K562 (cell line): ENCODE measurements around the gene DCLK1. TPM values are rescaled to one million over a fixed set of nuclear protein-coding genes. Genes with fewer than 3 reads are reported as not detected.

ENCODE experiments used
- ATAC-seq: fragments of 200-7000 bp; cut with Tn5 transposase; 3 replicates; pipeline ENCODE4 v1.9.1; 2020; ENCODE audit warnings: moderate library complexity
- BruUV-seq: library from RNA; stranded (reverse); fragments of 400-500 nt; replicated peaks from 2 replicates; lab custom pipeline; 2021; lab: Mats Ljungman, UMichigan
- CTCF ChIA-PET: fragments of 300-600 bp; formaldehyde crosslinking; extraction: SDS; loops from one replicate; lab custom pipeline; 2021; ENCODE audit warnings: low intra/inter-chr PET ratio; lab: Yijun Ruan, JAX
- POLR2A ChIA-PET: fragments of 300-600, 350-650 bp; sonication (Branson Sonifier 250); formaldehyde crosslinking; extraction: SDS; loops from one replicate; lab custom pipeline; 2021; ENCODE audit warnings: antibody characterized with exemption, inconsistent platforms; lab: Yijun Ruan, JAX
- DNase-seq, 4 experiments: peaks; one replicate each; pipeline versions ENCODE4 v3.0.0 to v3.0.0-alpha.2; 2011 to 2018; ENCODE audit warnings: low spot score in 3 of 4, mixed read lengths in 3 of 4; ENCODE audit errors: extremely low read depth in 1 of 4
- FAIRE-seq: peaks from 2 replicates; lab custom pipeline; 2011; peaks lifted over from hg19 to GRCh38; lab: Jason Lieb, UNC
- H2AFZ ChIP-seq: 2 replicates; pipeline ENCODE4 v1.6.0; 2011; ENCODE audit warnings: low read depth, low read length, control low read depth, inconsistent platforms
- H3K27ac ChIP-seq: fragments of 200-600 bp; 3 replicates; pipeline ENCODE4 v1.8.0; 2011; ENCODE audit warnings: low read depth, mild to moderate bottlenecking, control low read depth, inconsistent platforms, low read length, moderate library complexity, mixed read lengths; ENCODE audit errors: extremely low read depth
- H3K27me3 ChIP-seq, 2 experiments: fragments of 300-600 bp in 1 of 2; 2 replicates in 1 of 2; 3 replicates in 1 of 2; pipeline versions ENCODE4 v1.6.0 to v1.8.0; 2011; ENCODE audit warnings: inconsistent platforms in 2 of 2, low read length in 2 of 2, mild to moderate bottlenecking in 1 of 2, mixed read lengths in 1 of 2, moderate library complexity in 1 of 2; ENCODE audit not compliant: control insufficient read depth in 2 of 2, insufficient read depth in 2 of 2
- H3K36me3 ChIP-seq: fragments of 300-600 bp; 3 replicates; pipeline ENCODE4 v1.8.0; 2011; ENCODE audit warnings: mild to moderate bottlenecking, low read length, inconsistent platforms; ENCODE audit not compliant: control insufficient read depth, insufficient read depth
- H3K4me1 ChIP-seq, 2 experiments: fragments of 200-600 bp in 1 of 2; replicated peaks in 1 of 2; 2 replicates in 1 of 2; 3 replicates in 1 of 2; pipeline versions ENCODE4 v1.5.1 to v1.8.0; 2011; ENCODE audit warnings: inconsistent platforms in 2 of 2, low read length in 2 of 2, mild to moderate bottlenecking in 1 of 2, mixed read lengths in 1 of 2, moderate library complexity in 1 of 2; ENCODE audit not compliant: control insufficient read depth in 2 of 2, insufficient read depth in 2 of 2
- H3K4me2 ChIP-seq: 2 replicates; pipeline ENCODE4 v1.6.1; 2011; ENCODE audit warnings: low read length, control low read depth, inconsistent platforms, mixed read lengths; ENCODE audit not compliant: insufficient read depth
- H3K4me3 ChIP-seq: fragments of 200-600 bp; sonication (generic), shearing (Covaris generic); 2 replicates; pipeline ENCODE4 v1.5.1; 2016; ENCODE audit warnings: control low read depth, inconsistent platforms
- H3K79me2 ChIP-seq: fragments of 200-600 bp; 3 replicates; pipeline ENCODE4 v1.8.0; 2011; ENCODE audit warnings: low read length, inconsistent platforms; ENCODE audit not compliant: control insufficient read depth, insufficient read depth
- H3K9ac ChIP-seq, 2 experiments: 2 replicates each; pipeline versions ENCODE4 v1.6.0 to v1.6.1; 2011; ENCODE audit warnings: low read depth in 2 of 2, low read length in 2 of 2, control low read depth in 1 of 2, inconsistent platforms in 1 of 2, mild to moderate bottlenecking in 1 of 2, mixed read lengths in 1 of 2; ENCODE audit not compliant: insufficient read depth in 1 of 2
- H3K9me1 ChIP-seq: one replicate; pipeline ENCODE4 v1.6.0; 2011; ENCODE audit warnings: inconsistent platforms, mild to moderate bottlenecking, low read length, moderate library complexity; ENCODE audit not compliant: control insufficient read depth, insufficient read depth
- H3K9me3 ChIP-seq: replicated peaks from 2 replicates; pipeline ENCODE4 v1.5.1; 2011; ENCODE audit warnings: low read depth, low read length, inconsistent platforms; ENCODE audit not compliant: control insufficient read depth, insufficient read depth
- H4K20me1 ChIP-seq: replicated peaks from 2 replicates; pipeline ENCODE4 v1.6.1; 2011; ENCODE audit warnings: low read length, inconsistent platforms, mixed read lengths; ENCODE audit not compliant: control insufficient read depth, insufficient read depth
- CREM ChIP-seq: IDR thresholded peaks from 2 replicates; pipeline ENCODE4 v1.6.1; 2014; ENCODE audit warnings: antibody characterized with exemption, low read depth
- CTCF ChIP-seq, 3 experiments: IDR thresholded peaks in 2 of 3; conservative IDR thresholded peaks in 1 of 3; 2 replicates each; pipeline ENCODE4 v1.5.1; 2011 to 2012; ENCODE audit warnings: low read length in 3 of 3, mild to moderate bottlenecking in 3 of 3, control low read depth in 2 of 3, improper control_type of control experiment in 1 of 3, inconsistent platforms in 1 of 3, low read depth in 1 of 3, mixed read lengths in 1 of 3, moderate library complexity in 1 of 3; ENCODE audit not compliant: insufficient read depth in 2 of 3
- EZH2 ChIP-seq: IDR thresholded peaks from 2 replicates; pipeline ENCODE4 v1.6.1; 2012; ENCODE audit warnings: low read depth, mild to moderate bottlenecking, inconsistent platforms, low read length, borderline replicate concordance
- HDAC8 ChIP-seq: fragments of 450-650 bp; IDR thresholded peaks from 2 replicates; pipeline ENCODE4 v1.6.1; 2016; ENCODE audit warnings: mild to moderate bottlenecking, missing genetic modification characterization, moderate library complexity, missing compliant biosample characterization
- HMGN3 ChIP-seq: IDR thresholded peaks from 2 replicates; pipeline ENCODE4 v1.6.1; 2011; ENCODE audit warnings: borderline replicate concordance, low read depth, mild to moderate bottlenecking, mixed read lengths, low read length; ENCODE audit not compliant: insufficient read length; ENCODE audit errors: extremely low read depth
- IRF2 ChIP-seq: sonication (generic); formaldehyde crosslinking; IDR thresholded peaks from 2 replicates; pipeline ENCODE4 v1.8.1; 2022; ENCODE audit warnings: mild to moderate bottlenecking, missing genetic modification reagents
- LCOR ChIP-seq: sonication (generic); formaldehyde crosslinking; IDR thresholded peaks from 2 replicates; pipeline ENCODE4 v1.8.0; 2022; ENCODE audit warnings: mild to moderate bottlenecking, missing genetic modification reagents
- NR2F6 ChIP-seq: fragments of 450-650 bp; formaldehyde crosslinking; IDR thresholded peaks from 2 replicates; pipeline ENCODE4 v1.4.0; 2020; ENCODE audit warnings: mild to moderate bottlenecking
- POLR2G ChIP-seq: fragments of 200-400 bp; formaldehyde crosslinking; IDR thresholded peaks from 2 replicates; pipeline ENCODE4 v1.6.1; 2017; ENCODE audit warnings: low read depth, mild to moderate bottlenecking, antibody characterized with exemption, low read length, moderate library complexity
- RBM22 ChIP-seq: fragments of 200-400 bp; formaldehyde crosslinking; IDR thresholded peaks from 2 replicates; pipeline ENCODE4 v1.6.1; 2018; ENCODE audit warnings: low read length, low read depth; ENCODE audit not compliant: poor library complexity, severe bottlenecking
- TAF1 ChIP-seq: IDR thresholded peaks from 2 replicates; pipeline ENCODE4 v1.6.1; 2011; ENCODE audit warnings: mild to moderate bottlenecking, low read length, moderate library complexity; ENCODE audit not compliant: insufficient read depth, control insufficient read depth, severe bottlenecking; ENCODE audit errors: extremely low read depth
- ZNF277 ChIP-seq: fragments of 250-450 bp; sonication (Bioruptor Pico); IDR thresholded peaks from 2 replicates; pipeline ENCODE4 v1.8.0; 2022; ENCODE audit warnings: inconsistent platforms, mild to moderate bottlenecking, moderate library complexity, borderline replicate concordance
- WGBS: fragments of 100-300 bp; shearing (Covaris generic); methylation state at CpG from one replicate; pipeline ENCODE4 v1.1.6; 2016; ENCODE audit warnings: low coverage, mixed read lengths; ENCODE audit not compliant: insufficient coverage; ENCODE audit errors: missing lambda C conversion rate; 5-methylcytosine and 5-hydroxymethylcytosine counted together
- in situ Hi-C: fragments of 300-500 bp; cut with MboI; formaldehyde crosslinking; loops from 4 replicates; pipeline ENCODE4 v1.15.0; 2018; ENCODE audit warnings: inconsistent platforms, mixed read lengths
- intact Hi-C: fragments of 100-400 bp; cut with micrococcal nuclease; formaldehyde crosslinking; loops from 2 replicates; pipeline ENCODE4 v1.14.2; 2022
- polyA plus RNA-seq, 8 experiments: library from polyadenylated mRNA; depleted of rRNA in 4 of 8; stranded (reverse) in 5 of 8; unstranded in 3 of 8; fragments of >200 nt; fragmentation: Nextera tagmentation in 2 of 8; fragmentation: Illumina TruSeq in 1 of 8; extraction: Ambion mirVana in 2 of 8; extraction: Trizol in 1 of 8; gene quantifications; 2 replicates each; pipeline versions ENCODE4 v1.2.1 to v1.2.3, GENCODE V29; 2011 to 2014; ENCODE audit warnings: inconsistent platforms in 1 of 8, missing spikeins in 1 of 8
- total RNA-seq, 7 experiments: library from RNA; depleted of rRNA in 6 of 7; stranded (reverse); fragments of >200 nt in 6 of 7; fragmentation: Illumina TruSeq in 2 of 7; extraction: Trizol in 2 of 7; gene quantifications; 2 replicates each; pipeline versions ENCODE4 v1.2.1 to v1.2.3, GENCODE V29; 2011 to 2021; ENCODE audit warnings: low replicate concordance in 1 of 7
- TF ChIP-seq, protein P1 (sequence below): IDR thresholded peaks from 3 replicates; pipeline ENCODE4 v1.6.1; 2011; ENCODE audit warnings: borderline replicate concordance, mild to moderate bottlenecking; ENCODE audit not compliant: insufficient read length, insufficient read depth

Gene DCLK1
- total and polyA plus RNA-seq, 9 of the 15 experiments (the other 6 are each of a cell fraction or from before 2014, with no cell fraction given) = 0.07 TPM; not detected in 8

DNA sequence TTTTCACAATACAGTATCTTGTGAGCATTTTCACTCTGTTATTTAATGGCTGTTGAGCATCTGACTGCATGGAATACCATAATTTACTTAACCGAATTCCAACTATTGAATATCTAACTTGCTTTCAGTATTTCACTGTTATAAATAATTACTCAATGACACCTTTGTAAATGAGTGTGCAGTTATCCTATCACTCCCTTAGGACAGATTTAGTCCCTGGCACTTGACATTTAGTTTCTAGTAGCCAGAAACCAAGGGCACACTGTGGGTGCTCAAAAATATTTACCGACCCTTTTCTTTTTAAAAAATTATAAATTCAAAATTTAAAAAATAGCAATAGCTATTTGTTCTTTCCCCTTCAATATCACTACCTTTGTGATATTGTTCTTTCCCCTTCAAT, 258.8 kb downstream of the DCLK1 start:
- POLR2A ChIA-PET = no interaction called here
- CTCF ChIA-PET = no interaction called here
- H3K27me3 ChIP-seq = no peaks in the 10 kb centered on the region
- no peak overlapping the region for H3K4me3 ChIP-seq
- H4K20me1 ChIP-seq = no peaks in the 10 kb centered on the region
- H3K4me2 ChIP-seq = no peak overlapping the region
- H3K4me1 ChIP-seq = no peaks in the 10 kb centered on the region
- intact Hi-C loops = no loop called here
- H3K9me3 ChIP-seq = no peaks in the 10 kb centered on the region
- no peak overlapping the region for H2AFZ ChIP-seq
- DNase-seq = no peak
- no TSS peak for BruUV-seq
- no peak overlapping the region for H3K9ac ChIP-seq
- no peaks in the 10 kb centered on the region for H3K79me2 ChIP-seq
- H3K9me1 ChIP-seq = no peaks in the 10 kb centered on the region
- 0% methylated on average over 2 of the region's 2 CpGs for WGBS
- H3K36me3 ChIP-seq = no peaks in the 10 kb centered on the region
- TF ChIP-seq TAF1 (no peak), IRF2 (no peak), CREM (no peak), NR2F6 (CRISPR knock-in tag) (no peak), HDAC8 (tag) (no peak), RBM22 (no peak), CTCF (IDR thresholded peaks at IDR 0.05 in 2 of 3, conservative IDR thresholded peaks at IDR 0.05 in 1 of 3; ENCODE audit: insufficient read depth in 2 of 3, low read depth in 1 of 3, low read length in 3 of 3) (no peak), EZH2 (no peak), ZNF277 (CRISPR knock-in tag) (no peak), POLR2G (no peak), HMGN3 (no peak), LCOR (CRISPR knock-in tag) (no peak)
- TF ChIP-seq, protein P1, sequence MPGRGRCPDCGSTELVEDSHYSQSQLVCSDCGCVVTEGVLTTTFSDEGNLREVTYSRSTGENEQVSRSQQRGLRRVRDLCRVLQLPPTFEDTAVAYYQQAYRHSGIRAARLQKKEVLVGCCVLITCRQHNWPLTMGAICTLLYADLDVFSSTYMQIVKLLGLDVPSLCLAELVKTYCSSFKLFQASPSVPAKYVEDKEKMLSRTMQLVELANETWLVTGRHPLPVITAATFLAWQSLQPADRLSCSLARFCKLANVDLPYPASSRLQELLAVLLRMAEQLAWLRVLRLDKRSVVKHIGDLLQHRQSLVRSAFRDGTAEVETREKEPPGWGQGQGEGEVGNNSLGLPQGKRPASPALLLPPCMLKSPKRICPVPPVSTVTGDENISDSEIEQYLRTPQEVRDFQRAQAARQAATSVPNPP = no peak
- TF ChIP-seq, all 486 proteins: peak for 0
- no peak for FAIRE-seq
- in situ Hi-C loops = no loop called here
- no peak for ATAC-seq
- H3K27ac ChIP-seq = no peak overlapping the region
